ENCODE measurements around the gene PTGIS.

PTGIS gene

GRCh38 chr20:49585585-49586245 lies 17.8 kb upstream of the PTGIS start:
- Histone ChIP-seq H3K4me3 (ENCODE audit: low read depth, low read length) (no peak overlapping the region), H3K27ac (peak overlapping the region; percentile 34), H3K36me3 (replicated peaks) (no peaks in the 10 kb centered on the region), H3K27me3 (replicated peaks) (no peaks in the 10 kb centered on the region)
- DNase-seq: no peak
- TF ChIP-seq CTCF (IDR thresholded peaks at IDR 0.05; ENCODE audit: low read depth, low read length, missing control alignments): no peak
- in situ Hi-C loops (cut with HindIII; ENCODE audit: low pct_ligation_motif_present, low sequenced_read_pairs): no loop called here

- H3K27ac ChIP-seq: peak overlapping the region; percentile 76
- H3K4me3 ChIP-seq (ENCODE audit: low read depth, low read length): no peak overlapping the region
- DNase-seq: no peak
Observed at GRCh38 chr20:49584418-49585382, 16.8 kb upstream of the PTGIS start.

GRCh38 chr20:49583669-49584417 lies 15.9 kb upstream of the PTGIS start:
- Histone ChIP-seq H3K36me3 (replicated peaks) (no peaks in the 10 kb centered on the region), H3K27ac (peak overlapping the region; percentile 76), H3K27me3 (replicated peaks) (no peaks in the 10 kb centered on the region), H3K4me3 (ENCODE audit: low read depth, low read length) (no peak overlapping the region)
- peak; percentile 9 for TF ChIP-seq CTCF (IDR thresholded peaks at IDR 0.05; ENCODE audit: low read depth, low read length, missing control alignments)
- in situ Hi-C loops (cut with HindIII; ENCODE audit: low pct_ligation_motif_present, low sequenced_read_pairs): no loop called here
- DNase-seq: peak; percentile 93

More at GRCh38 chr20:49584418-49585382, 16.8 kb upstream of the PTGIS start:
- H3K36me3 ChIP-seq (replicated peaks): no peaks in the 10 kb centered on the region
- no peaks in the 10 kb centered on the region for H3K27me3 ChIP-seq (replicated peaks)
- in situ Hi-C loops (cut with HindIII; ENCODE audit: low pct_ligation_motif_present, low sequenced_read_pairs): no loop called here
- TF ChIP-seq CTCF (IDR thresholded peaks at IDR 0.05; ENCODE audit: low read depth, low read length, missing control alignments): no peak

GRCh38 chr20:49583343-49583668 lies 15.4 kb upstream of the PTGIS start:
- Histone ChIP-seq H3K4me3 (ENCODE audit: low read depth, low read length) (no peak overlapping the region), H3K27ac (peak overlapping the region; percentile 76), H3K36me3 (replicated peaks) (no peaks in the 10 kb centered on the region), H3K27me3 (replicated peaks) (no peaks in the 10 kb centered on the region)
- no peak for TF ChIP-seq CTCF (IDR thresholded peaks at IDR 0.05; ENCODE audit: low read depth, low read length, missing control alignments)
- no peak for DNase-seq
- in situ Hi-C loops (cut with HindIII; ENCODE audit: low pct_ligation_motif_present, low sequenced_read_pairs): no loop called here

- no peak for TF ChIP-seq CTCF (IDR thresholded peaks at IDR 0.05; ENCODE audit: low read depth, low read length, missing control alignments)
- in situ Hi-C loops (cut with HindIII; ENCODE audit: low pct_ligation_motif_present, low sequenced_read_pairs): no loop called here
- no peaks in the 10 kb centered on the region for H3K36me3 ChIP-seq (replicated peaks)
- H3K27me3 ChIP-seq (replicated peaks): no peaks in the 10 kb centered on the region
- no peak for DNase-seq
- H3K4me3 ChIP-seq (ENCODE audit: low read depth, low read length): no peak overlapping the region
- H3K27ac ChIP-seq: peak overlapping the region; percentile 76
Observed at GRCh38 chr20:49582413-49583334, 14.7 kb upstream of the PTGIS start.
